ENCODE measurements around the gene HSPB7. TPM values are rescaled to one million over a fixed set of nuclear protein-coding genes. Genes with fewer than 3 reads are reported as not detected.
A peak's percentile ranks its signal among the peaks of the same experiment; 100 is the strongest.

HSPB7 gene
- total and polyA plus RNA-seq, 2 of the 8 experiments (the other 6 are each of a cell fraction or from before 2014, with no cell fraction given): not detected

GRCh38 chr1:16055613-16056520 is 38.0 kb upstream of the HSPB7 start:
- 20% methylated on average over 16 of the region's 18 CpGs; no CpG with 5 or more reads in 1 of the 2 experiments for WGBS, 2 experiments (ENCODE audit: extremely low coverage in 1 of 2, insufficient coverage in 1 of 2, insufficient read length in 1 of 2, insufficient replicate concordance in 2 of 2, low coverage in 1 of 2, low lambda C conversion rate in 2 of 2, missing lambda C conversion rate in 1 of 2)
- Histone ChIP-seq H3K4me2 (ENCODE audit: insufficient read depth in 1 of 2, low read depth in 2 of 2, low read length in 2 of 2) (peak overlapping the region in 1 of 2 experiments; percentile 50; a peak in 2 of 4 replicates), H2BK5ac (ENCODE audit: low read depth, low read length) (no peak overlapping the region), H2BK12ac (ENCODE audit: low read depth, low read length) (no peak overlapping the region; the same call in 1 of the 2 replicates), H3K23me2 (ENCODE audit: low read depth, low read length) (no peaks in the 10 kb centered on the region), H3K56ac (replicated peaks; ENCODE audit: insufficient read length, low read depth, low read length) (no peak overlapping the region), H4K20me1 (replicated peaks in 1 of 2; ENCODE audit: control insufficient read depth in 1 of 2, insufficient read depth in 2 of 2, low read length in 2 of 2) (no peaks in the 10 kb centered on the region), H2BK15ac (ENCODE audit: low read length) (peak overlapping the region; percentile 90; the same call in 1 of the 2 replicates), H4K5ac (ENCODE audit: insufficient read length, low read depth, low read length) (no peak overlapping the region), H3K14ac (ENCODE audit: insufficient read length) (no peak overlapping the region), H4K91ac (replicated peaks; ENCODE audit: insufficient read length, low read length) (no peak overlapping the region), H3K9me3 (ENCODE audit: insufficient read depth in 2 of 2, low read depth in 1 of 2, low read length in 1 of 2) (no peaks in the 10 kb centered on the region), H2AFZ (ENCODE audit: low read length) (no peak overlapping the region), H3K27ac (ENCODE audit: low read depth, low read length) (no peak overlapping the region), H4K8ac (ENCODE audit: extremely low read depth, insufficient read depth, low read length) (0 out of 2 replicates have a peak overlapping the region, but pooled peaks have one; percentile 51), H3K27me3 (replicated peaks in 1 of 4; ENCODE audit: control insufficient read depth in 3 of 4, extremely low read depth in 1 of 4, insufficient read depth in 3 of 4, low read length in 3 of 4) (no peaks in the 10 kb centered on the region), H3K18ac (ENCODE audit: extremely low read depth, low read length) (peak overlapping the region; percentile 13; the same call in 1 of the 2 replicates), H3K4ac (replicated peaks; ENCODE audit: insufficient read length, low read depth, low read length) (peak overlapping the region; percentile 5), H3K79me2 (ENCODE audit: control insufficient read depth in 1 of 2, insufficient read depth in 2 of 2, low read length in 2 of 2) (no peaks in the 10 kb centered on the region), H2AK5ac (ENCODE audit: low read depth, low read length) (no peak overlapping the region), H3K4me3 (ENCODE audit: extremely low read depth in 1 of 4, insufficient read depth in 2 of 4, low read depth in 3 of 4, low read length in 4 of 4) (no peak overlapping the region), H2BK20ac (ENCODE audit: low read length) (no peak overlapping the region; the same call in 1 of the 2 replicates), H3K9ac (replicated peaks in 1 of 4; ENCODE audit: extremely low read depth in 1 of 4, low read depth in 3 of 4, low read length in 3 of 4) (no peak overlapping the region), H3K36me3 (ENCODE audit: control insufficient read depth in 2 of 4, insufficient read depth in 4 of 4, low read length in 3 of 4) (no peaks in the 10 kb centered on the region), H3K4me1 (replicated peaks in 1 of 4; ENCODE audit: control insufficient read depth in 3 of 4, insufficient read depth in 4 of 4, low read length in 3 of 4) (peaks cover 0 to 6% (median 3%) of the 10 kb centered on the region in 4 experiments; a peak in 5 of 7 replicates), H3K23ac (ENCODE audit: insufficient read length) (no peak overlapping the region), H2BK120ac (replicated peaks; ENCODE audit: low read depth, low read length) (no peak overlapping the region), H3K79me1 (ENCODE audit: low read depth, low read length) (no peaks in the 10 kb centered on the region)
- FAIRE-seq (peak; percentile 78), DNase-seq (ENCODE audit: low read depth in 1 of 2, low spot score in 2 of 2) (peak; percentile 87 to 98)
- ChIA-PET POLR2A (ENCODE audit: partially characterized antibody) (interaction anchor here (0.6 to 2.3 kb wide), 3 partner anchors 11 to 61 kb away, joined by 3 to 5 read pairs (median 4); no protein-coding TSS in a partner anchor), CTCF (ENCODE audit: partially characterized antibody) (interaction anchor here (0.6 to 5.5 kb wide), 30 partner anchors 9 to 267 kb away, joined by 3 to 34 read pairs (median 5); partner anchors contain the start of genes ARHGEF19, CLCNKB and SRARP)
- TF ChIP-seq TEAD4 (IDR thresholded peaks at IDR 0.05; ENCODE audit: low read depth, low read length): 0 out of 2 replicates have a peak, but pooled peaks have one; percentile 34
- TF ChIP-seq MAX (IDR thresholded peaks at IDR 0.05): 0 out of 2 replicates have a peak, but pooled peaks have one; percentile 8
- TF ChIP-seq SP1 (IDR thresholded peaks at IDR 0.05; ENCODE audit: low read depth, low read length): 0 out of 2 replicates have a peak, but pooled peaks have one; percentile 13
- no peak for TF ChIP-seq SIX5 (IDR thresholded peaks at IDR 0.05; ENCODE audit: low read depth, low read length)
- TF ChIP-seq KDM4A (IDR thresholded peaks at IDR 0.05; ENCODE audit: low read depth, low read length, severe bottlenecking): no peak
- TF ChIP-seq RAD21 (IDR thresholded peaks at IDR 0.05 in 1 of 2, conservative IDR thresholded peaks at IDR 0.05 in 1 of 2; ENCODE audit: low read depth in 2 of 2, low read length in 2 of 2): peak; percentile 91 to 92
- TF ChIP-seq BRCA1 (IDR thresholded peaks at IDR 0.05; ENCODE audit: low read depth, low read length): no peak
- no peak for TF ChIP-seq HDAC2 (IDR thresholded peaks at IDR 0.05; ENCODE audit: borderline replicate concordance in 1 of 2, low read depth in 2 of 2, low read length in 2 of 2)
